Measurements from ENCODE around the gene ZNF740. TPM values are rescaled to one million over a fixed set of nuclear protein-coding genes. Genes with fewer than 3 reads are reported as not detected.

The ZNF740 gene
- total and polyA plus RNA-seq, 10 of the 15 experiments (the other 5 are each of a cell fraction or from before 2014, with no cell fraction given) = 1.4 to 33.6 (median 11.3) TPM

DNA sequence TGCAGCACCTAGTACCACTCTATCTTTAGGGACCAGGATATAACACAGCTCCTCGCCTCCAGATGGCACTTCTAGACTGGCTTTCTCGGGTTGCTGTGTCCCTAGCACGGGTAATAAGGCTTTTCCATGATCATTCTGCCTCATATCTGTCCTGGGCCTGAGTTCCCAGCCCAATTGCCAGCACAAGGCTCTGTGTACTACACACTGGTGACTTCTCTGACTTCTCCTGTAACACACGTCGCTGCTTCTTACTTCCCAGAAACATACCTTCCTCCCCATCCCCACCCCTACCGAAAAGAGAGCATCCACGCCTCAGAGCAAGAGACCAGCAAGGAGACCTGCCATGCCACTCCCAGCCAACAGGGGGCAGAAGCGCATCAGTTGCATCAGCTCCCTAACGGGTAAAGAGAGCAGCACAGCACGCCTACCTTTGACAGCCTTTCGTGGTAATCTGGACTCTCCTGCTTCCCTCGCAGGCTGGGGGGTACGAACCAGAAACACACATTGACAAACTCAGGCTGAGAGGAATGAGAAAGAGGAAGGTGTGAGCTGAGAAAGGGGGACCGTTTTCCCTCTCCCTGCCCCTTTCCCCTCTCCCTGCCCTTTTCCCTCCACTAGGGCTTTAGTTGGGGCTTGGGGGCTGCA, 21.2 kb upstream of the ZNF740 start (continued):
- TF ChIP-seq, protein P1, sequence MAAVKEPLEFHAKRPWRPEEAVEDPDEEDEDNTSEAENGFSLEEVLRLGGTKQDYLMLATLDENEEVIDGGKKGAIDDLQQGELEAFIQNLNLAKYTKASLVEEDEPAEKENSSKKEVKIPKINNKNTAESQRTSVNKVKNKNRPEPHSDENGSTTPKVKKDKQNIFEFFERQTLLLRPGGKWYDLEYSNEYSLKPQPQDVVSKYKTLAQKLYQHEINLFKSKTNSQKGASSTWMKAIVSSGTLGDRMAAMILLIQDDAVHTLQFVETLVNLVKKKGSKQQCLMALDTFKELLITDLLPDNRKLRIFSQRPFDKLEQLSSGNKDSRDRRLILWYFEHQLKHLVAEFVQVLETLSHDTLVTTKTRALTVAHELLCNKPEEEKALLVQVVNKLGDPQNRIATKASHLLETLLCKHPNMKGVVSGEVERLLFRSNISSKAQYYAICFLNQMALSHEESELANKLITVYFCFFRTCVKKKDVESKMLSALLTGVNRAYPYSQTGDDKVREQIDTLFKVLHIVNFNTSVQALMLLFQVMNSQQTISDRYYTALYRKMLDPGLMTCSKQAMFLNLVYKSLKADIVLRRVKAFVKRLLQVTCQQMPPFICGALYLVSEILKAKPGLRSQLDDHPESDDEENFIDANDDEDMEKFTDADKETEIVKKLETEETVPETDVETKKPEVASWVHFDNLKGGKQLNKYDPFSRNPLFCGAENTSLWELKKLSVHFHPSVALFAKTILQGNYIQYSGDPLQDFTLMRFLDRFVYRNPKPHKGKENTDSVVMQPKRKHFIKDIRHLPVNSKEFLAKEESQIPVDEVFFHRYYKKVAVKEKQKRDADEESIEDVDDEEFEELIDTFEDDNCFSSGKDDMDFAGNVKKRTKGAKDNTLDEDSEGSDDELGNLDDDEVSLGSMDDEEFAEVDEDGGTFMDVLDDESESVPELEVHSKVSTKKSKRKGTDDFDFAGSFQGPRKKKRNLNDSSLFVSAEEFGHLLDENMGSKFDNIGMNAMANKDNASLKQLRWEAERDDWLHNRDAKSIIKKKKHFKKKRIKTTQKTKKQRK (IDR thresholded peaks at IDR 0.05; ENCODE audit: low read depth, low read length) = no peak
- TF ChIP-seq, protein P2, sequence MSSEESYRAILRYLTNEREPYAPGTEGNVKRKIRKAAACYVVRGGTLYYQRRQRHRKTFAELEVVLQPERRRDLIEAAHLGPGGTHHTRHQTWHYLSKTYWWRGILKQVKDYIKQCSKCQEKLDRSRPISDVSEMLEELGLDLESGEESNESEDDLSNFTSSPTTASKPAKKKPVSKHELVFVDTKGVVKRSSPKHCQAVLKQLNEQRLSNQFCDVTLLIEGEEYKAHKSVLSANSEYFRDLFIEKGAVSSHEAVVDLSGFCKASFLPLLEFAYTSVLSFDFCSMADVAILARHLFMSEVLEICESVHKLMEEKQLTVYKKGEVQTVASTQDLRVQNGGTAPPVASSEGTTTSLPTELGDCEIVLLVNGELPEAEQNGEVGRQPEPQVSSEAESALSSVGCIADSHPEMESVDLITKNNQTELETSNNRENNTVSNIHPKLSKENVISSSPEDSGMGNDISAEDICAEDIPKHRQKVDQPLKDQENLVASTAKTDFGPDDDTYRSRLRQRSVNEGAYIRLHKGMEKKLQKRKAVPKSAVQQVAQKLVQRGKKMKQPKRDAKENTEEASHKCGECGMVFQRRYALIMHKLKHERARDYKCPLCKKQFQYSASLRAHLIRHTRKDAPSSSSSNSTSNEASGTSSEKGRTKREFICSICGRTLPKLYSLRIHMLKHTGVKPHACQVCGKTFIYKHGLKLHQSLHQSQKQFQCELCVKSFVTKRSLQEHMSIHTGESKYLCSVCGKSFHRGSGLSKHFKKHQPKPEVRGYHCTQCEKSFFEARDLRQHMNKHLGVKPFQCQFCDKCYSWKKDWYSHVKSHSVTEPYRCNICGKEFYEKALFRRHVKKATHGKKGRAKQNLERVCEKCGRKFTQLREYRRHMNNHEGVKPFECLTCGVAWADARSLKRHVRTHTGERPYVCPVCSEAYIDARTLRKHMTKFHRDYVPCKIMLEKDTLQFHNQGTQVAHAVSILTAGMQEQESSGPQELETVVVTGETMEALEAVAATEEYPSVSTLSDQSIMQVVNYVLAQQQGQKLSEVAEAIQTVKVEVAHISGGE (CRISPR knock-in tag; IDR thresholded peaks at IDR 0.05) = no peak
- TF ChIP-seq RCOR1 (conservative IDR thresholded peaks at IDR 0.05; ENCODE audit: low read depth, low read length) = no peak
- TF ChIP-seq, protein P3, sequence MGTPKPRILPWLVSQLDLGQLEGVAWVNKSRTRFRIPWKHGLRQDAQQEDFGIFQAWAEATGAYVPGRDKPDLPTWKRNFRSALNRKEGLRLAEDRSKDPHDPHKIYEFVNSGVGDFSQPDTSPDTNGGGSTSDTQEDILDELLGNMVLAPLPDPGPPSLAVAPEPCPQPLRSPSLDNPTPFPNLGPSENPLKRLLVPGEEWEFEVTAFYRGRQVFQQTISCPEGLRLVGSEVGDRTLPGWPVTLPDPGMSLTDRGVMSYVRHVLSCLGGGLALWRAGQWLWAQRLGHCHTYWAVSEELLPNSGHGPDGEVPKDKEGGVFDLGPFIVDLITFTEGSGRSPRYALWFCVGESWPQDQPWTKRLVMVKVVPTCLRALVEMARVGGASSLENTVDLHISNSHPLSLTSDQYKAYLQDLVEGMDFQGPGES (IDR thresholded peaks at IDR 0.05) = no peak; the same call in 1 of the 2 replicates
- TF ChIP-seq, protein P4, sequence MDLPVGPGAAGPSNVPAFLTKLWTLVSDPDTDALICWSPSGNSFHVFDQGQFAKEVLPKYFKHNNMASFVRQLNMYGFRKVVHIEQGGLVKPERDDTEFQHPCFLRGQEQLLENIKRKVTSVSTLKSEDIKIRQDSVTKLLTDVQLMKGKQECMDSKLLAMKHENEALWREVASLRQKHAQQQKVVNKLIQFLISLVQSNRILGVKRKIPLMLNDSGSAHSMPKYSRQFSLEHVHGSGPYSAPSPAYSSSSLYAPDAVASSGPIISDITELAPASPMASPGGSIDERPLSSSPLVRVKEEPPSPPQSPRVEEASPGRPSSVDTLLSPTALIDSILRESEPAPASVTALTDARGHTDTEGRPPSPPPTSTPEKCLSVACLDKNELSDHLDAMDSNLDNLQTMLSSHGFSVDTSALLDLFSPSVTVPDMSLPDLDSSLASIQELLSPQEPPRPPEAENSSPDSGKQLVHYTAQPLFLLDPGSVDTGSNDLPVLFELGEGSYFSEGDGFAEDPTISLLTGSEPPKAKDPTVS (IDR thresholded peaks at IDR 0.05; ENCODE audit: low read depth, low read length) = no peak
- TF ChIP-seq PAX5 (IDR thresholded peaks at IDR 0.05; ENCODE audit: borderline replicate concordance, low read depth, low read length) = 0 out of 2 replicates have a peak, but pooled peaks have one; percentile 6
- no peak for TF ChIP-seq PML (IDR thresholded peaks at IDR 0.05; ENCODE audit: low read length)
- peak; percentile 37 to 70; a peak in 2 of 4 replicates for TF ChIP-seq BHLHE40 (IDR thresholded peaks at IDR 0.05; ENCODE audit: borderline replicate concordance in 1 of 2, low read depth in 2 of 2, low read length in 1 of 2)
- TF ChIP-seq SREBF1 (IDR thresholded peaks at IDR 0.05; ENCODE audit: low read length) = no peak
- peak; percentile 29; the same call in 1 of the 2 replicates for TF ChIP-seq ATF7 (IDR thresholded peaks at IDR 0.05; ENCODE audit: low read depth)
- 0 out of 2 replicates have a peak, but pooled peaks have one; percentile 16 for TF ChIP-seq ZNF384 (IDR thresholded peaks at IDR 0.05; ENCODE audit: borderline replicate concordance, low read depth, low read length)
- TF ChIP-seq GATAD2B (conservative IDR thresholded peaks at IDR 0.05; ENCODE audit: low read depth) = no peak
- TF ChIP-seq, protein P5, sequence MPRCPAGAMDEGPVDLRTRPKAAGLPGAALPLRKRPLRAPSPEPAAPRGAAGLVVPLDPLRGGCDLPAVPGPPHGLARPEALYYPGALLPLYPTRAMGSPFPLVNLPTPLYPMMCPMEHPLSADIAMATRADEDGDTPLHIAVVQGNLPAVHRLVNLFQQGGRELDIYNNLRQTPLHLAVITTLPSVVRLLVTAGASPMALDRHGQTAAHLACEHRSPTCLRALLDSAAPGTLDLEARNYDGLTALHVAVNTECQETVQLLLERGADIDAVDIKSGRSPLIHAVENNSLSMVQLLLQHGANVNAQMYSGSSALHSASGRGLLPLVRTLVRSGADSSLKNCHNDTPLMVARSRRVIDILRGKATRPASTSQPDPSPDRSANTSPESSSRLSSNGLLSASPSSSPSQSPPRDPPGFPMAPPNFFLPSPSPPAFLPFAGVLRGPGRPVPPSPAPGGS (IDR thresholded peaks at IDR 0.05; ENCODE audit: borderline replicate concordance, insufficient read depth, low read depth, low read length, poor library complexity, severe bottlenecking) = no peak
- no peak for TF ChIP-seq FOXM1 (IDR thresholded peaks at IDR 0.05; ENCODE audit: low read depth, low read length)
- TF ChIP-seq HDAC2 (IDR thresholded peaks at IDR 0.05) = no peak
- TF ChIP-seq YBX1 (IDR thresholded peaks at IDR 0.05) = no peak

Measured in GM12878 (cell line).